ENCODE results near the gene ZNF217.
"Not testable (repeated sequence)": the region's sequence is repeated elsewhere in the genome, so short reads cannot be mapped to it uniquely, and the experiment has no call there.

ZNF217 gene

GRCh38 chr20:53562104-53562764 lies 31.4 kb downstream of the ZNF217 start:
- not testable (repeated sequence) for DNase-seq

GRCh38 chr20:53561505-53561904 lies 32.1 kb downstream of the ZNF217 start:
- no peak for DNase-seq

DNA sequence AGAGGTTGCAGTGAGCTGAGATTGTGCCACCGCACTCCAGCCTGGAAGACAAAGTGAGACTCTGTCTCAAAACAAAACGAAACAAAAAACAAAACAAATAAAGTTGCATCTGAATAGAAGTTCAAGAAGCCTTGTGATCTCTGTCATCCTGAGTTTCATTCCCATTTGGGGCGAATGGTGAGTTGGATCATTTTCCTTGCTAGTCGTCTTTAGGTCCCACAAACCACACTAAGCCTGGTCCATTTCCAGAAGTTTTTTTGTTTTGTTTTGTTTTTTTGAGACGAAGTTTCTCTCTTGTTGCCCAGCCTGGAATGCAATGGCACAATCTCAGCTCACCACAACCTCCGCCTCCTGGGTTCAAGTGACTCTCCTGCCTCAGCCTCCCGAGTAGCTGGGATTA lies 33.8 kb downstream of the ZNF217 start:
- DNase-seq, result no peak

- DNase-seq, result no peak
These were observed 36.5 kb downstream of the ZNF217 start for GRCh38 chr20:53557130-53557529.

DNA sequence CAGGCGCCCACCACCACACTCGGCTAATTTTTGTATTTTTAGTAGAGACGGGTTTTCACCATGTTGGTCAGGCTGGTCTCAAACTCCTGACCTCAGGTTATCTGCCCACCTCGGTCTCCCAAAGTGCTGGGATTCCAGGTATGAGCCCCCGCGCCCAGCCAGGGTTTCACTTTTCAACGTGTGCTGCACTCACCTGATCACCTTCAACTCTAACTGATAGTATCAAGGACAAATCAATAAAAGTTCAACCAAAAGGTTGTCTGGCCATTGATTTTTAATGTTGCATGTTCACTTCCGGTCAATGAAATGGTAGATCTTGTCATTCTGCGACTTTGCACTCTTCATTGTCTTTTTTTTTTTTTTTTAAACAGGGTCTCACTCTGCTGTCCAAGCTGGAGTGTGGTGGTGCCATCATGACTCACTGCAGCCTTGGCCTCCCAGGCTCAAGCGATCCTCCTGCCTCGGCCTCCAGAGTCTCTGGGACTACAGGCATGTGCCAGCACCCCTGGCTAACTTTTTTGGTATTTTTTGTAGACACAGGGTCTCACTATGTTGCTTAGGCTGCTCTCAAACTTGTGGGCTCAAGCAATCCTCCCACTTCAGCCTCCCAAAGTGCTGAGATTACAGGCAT lies 37.3 kb downstream of the ZNF217 start:
- no peak for DNase-seq

- no peak for DNase-seq
These were observed 37.8 kb downstream of the ZNF217 start for GRCh38 chr20:53555816-53556215.

DNA sequence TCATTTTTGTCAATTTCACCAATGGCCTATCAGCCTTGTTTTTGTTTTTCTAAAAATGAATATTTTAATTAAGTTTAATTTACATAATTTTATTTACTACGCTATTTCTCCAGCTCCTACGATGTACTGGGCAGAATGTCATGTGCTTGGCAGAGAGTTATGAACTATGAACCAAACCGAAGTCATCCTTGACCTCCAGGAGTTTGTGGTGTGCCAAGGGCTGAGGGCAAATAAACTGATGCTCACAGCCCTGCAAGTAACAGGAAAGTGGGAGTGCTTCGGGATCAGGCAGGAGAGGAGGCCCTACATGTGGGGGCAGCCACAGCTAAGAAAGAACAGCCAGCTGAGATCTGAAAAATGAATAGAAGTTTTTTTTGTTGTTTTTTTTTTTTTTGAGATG lies 38.6 kb downstream of the ZNF217 start:
- no peak for DNase-seq

DNA sequence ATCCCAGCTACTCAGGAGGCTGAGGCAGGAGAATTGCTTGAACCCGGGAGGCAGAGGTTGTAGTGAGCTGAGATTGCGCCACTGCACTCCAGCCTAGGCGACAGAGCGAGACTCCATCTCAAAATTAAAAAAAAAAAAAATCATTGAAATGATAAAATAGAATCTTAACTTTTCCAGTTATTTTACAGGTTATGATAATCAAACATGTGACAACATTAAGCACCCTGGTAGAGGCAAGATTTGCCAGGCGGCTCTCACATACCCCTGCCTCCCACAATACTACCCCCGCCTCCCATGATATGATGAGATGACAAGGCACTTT lies 41.1 kb downstream of the ZNF217 start:
- not testable (repeated sequence) for DNase-seq

DNA sequence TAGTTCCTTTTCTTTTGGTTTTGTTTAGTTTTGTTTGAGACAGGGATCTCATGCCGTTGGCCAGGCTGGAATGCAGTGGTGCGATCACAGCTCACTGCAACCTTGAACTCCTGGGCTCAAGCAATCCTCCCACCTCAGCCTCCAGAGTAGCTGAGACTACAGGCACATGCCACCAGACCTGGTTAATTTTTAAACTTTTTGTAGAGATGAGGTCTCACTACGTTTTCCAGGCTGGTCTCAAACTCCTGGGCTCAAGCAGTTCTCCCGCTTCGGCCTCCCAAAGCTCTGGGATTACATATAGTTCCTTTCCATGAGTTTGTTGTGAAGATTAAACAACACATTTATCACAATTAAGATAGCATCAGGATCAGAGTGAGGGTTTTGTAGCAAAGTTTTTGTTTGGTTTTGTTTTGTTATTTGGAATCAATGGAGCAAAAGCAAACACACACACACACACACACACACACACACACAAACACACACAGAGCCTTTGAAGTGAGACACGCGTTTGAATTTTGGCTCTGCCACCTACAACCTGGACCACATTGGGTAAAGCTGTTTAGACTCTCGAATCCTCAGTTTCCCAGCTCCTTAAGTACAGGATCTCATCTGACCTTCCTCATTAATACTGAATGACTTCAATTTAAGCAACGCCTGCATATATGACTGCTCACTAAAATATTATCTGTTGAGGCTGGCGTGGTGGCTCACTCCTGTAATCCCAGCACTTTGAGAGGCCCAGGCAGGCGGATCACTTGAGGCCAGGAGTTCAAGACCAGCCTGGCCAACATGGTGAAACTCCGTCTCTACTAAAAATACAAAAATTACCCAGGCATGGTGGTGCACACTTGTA lies 41.7 kb downstream of the ZNF217 start:
- not testable (repeated sequence) for DNase-seq

DNA sequence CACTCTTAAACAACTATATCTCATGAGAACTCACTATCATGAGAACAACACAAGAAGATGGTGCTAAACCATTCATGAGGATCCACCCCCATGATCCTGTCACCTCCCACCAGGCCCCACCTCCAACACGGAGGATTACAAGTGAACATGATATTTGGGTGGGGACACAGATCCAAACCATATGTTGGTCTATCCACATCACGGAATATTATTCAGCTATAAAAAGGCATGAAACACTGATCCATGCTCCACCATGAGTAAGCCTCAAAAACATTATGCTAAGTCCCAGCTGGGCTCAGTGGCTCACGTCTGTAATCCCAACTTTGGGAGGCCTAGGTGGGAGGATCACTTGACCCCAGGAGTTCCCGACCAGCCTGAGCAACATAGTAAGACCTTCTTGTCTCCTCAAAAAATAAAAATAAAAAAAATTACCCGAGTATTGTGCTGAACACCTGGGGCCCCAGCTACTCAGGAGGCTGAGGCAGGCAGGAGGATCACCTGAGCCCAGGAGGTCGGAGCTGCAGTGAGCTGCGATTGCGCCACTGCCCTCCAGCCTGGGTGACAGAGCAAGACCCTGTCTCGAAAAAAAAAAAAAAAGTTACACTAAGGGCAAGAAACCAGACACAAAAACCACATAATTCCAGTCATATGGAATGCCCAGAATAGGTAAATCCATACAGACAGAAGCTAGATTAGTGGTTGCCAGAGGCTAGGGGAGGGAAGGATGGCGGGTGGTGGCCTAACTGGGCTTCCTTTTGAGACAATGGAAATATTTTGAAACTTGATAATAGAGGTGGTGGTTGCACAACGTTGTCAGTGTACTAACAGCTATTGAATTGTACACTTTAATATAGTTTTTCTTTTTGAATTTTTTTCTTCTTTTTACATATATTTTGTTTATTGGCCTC lies 43.1 kb downstream of the ZNF217 start:
- no peak for DNase-seq

DNA sequence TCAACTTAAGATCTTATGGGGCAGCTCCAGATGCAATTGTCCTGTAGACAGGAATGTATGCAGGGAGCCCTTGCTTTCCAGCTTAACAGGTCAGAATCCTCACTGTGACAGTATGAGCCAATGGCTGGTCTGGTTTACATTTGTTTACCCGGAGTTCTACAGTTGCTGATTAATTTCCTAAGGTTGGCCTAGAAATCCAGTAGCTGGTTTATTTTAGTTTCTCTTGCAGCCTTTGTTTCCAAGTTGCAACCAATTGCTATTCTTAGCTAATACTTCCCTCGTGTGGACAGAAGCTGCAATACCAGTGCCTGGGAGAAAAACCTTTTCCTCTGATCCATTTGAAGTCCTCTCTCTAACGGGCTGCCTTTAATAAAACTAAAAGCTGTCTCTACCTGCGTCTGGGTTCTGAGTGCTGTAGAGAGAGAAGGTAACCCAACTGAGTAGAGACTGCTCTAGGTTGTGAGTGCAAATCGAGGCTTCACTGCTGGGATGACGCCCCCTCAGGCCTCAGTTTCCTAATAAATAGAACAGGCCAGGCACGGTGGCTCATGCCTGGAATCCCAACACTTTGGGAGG lies 45.9 kb downstream of the ZNF217 start:
- DNase-seq, result peak; percentile 37 to 71

DNA sequence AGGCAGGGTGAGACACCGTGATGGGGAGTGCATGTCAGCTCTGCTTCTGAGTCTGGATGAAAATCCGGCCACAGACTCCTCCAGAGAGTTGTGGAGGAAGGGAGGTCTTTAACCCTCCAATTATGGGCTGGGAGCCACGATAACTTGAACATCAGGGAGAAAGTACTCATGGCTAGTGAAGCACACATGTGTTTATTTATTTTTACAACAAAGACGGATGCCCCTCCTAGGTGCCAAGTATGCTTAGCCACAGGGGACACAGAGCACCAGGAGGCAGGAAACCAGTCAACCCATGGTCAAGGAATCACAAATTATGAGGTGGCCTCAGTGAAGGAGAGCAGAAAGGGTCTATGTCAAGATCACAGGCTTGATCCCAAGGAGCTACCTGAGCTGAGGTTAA lies 54.1 kb downstream of the ZNF217 start:
- DNase-seq, result no peak

- DNase-seq, result not testable (repeated sequence)
These were observed 57.3 kb downstream of the ZNF217 start for GRCh38 chr20:53536382-53536781.

DNA sequence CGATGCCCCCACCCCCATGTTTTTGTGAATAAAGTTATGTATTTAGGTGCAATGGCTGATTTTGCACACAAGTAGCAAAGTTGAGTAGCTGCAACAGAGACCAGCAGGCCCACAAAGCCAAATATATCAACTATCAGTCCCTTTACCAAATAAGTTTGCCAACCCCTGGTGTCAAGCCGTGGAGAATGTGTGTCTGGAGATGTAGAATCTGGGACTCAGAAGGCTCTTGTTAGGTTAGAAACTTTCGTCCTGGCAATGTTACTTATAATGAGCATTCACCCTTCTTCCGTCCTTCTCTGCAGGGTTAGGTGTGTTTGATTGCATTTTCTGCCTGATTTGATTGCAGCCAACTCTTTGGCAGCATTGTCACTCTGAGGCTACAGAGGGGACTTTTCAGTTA lies 57.8 kb downstream of the ZNF217 start:
- DNase-seq, result no peak

- DNase-seq, result no peak
These were observed 59.6 kb downstream of the ZNF217 start for GRCh38 chr20:53534037-53534436.

GRCh38 chr20:53533500-53533899 lies 60.1 kb downstream of the ZNF217 start:
- DNase-seq, result no peak

DNA sequence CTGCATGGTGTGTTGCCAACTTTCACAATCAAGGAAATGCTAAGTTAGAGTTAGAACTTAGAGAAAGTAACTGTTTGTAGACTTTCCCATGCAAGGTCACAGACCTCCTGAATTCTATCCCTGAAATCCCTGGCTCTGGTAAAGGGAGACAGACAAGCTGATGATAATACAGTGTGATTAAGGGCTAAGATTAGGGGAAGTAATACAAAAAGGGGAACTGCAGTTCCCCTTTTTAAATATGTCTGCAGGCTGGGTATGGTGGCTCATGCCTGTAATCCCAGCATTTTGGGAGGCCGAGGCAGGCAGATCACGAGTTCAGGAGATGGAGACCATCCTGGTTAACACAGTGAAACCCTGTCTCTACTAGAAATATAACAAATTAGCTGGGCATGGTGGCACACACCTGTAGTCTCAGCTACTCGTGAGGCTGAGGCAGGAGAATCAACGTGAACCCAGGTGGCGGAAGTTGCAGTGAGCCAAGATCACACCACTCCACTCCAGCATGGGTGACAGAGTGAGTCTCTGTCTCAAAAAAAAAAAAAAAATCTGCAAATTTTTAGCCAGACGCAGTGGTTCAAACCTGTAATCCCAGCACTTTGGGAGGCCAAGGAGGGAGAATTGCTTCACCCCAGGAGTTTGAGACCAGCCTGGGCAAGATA lies 60.9 kb downstream of the ZNF217 start:
- DNase-seq, result peak; percentile 26 to 32

DNA sequence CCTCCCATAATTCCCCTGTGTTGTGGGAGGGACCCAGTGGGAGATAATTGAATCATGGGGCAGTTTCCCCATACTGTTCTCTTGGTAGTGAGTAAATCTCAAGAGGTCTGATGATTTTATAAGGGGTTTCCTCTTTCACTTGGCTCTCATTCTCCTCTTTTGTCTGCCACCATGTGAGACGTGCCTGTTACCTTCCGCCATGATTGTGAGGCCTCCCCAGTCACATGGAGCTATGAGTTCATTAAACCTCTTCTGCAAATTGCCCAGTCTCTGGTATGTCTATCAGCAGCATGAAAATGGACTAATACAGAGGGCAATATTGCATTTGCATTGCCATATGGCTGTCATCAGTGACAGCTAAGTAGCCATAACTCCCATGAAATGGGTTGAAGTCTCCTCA lies 63.2 kb downstream of the ZNF217 start:
- DNase-seq, result peak in 1 of 2 donors; percentile 11

- DNase-seq, result no peak
These were observed 64.0 kb downstream of the ZNF217 start for GRCh38 chr20:53529658-53530057.

- no peak for DNase-seq
These were observed 66.4 kb downstream of the ZNF217 start for GRCh38 chr20:53527196-53527595.

DNA sequence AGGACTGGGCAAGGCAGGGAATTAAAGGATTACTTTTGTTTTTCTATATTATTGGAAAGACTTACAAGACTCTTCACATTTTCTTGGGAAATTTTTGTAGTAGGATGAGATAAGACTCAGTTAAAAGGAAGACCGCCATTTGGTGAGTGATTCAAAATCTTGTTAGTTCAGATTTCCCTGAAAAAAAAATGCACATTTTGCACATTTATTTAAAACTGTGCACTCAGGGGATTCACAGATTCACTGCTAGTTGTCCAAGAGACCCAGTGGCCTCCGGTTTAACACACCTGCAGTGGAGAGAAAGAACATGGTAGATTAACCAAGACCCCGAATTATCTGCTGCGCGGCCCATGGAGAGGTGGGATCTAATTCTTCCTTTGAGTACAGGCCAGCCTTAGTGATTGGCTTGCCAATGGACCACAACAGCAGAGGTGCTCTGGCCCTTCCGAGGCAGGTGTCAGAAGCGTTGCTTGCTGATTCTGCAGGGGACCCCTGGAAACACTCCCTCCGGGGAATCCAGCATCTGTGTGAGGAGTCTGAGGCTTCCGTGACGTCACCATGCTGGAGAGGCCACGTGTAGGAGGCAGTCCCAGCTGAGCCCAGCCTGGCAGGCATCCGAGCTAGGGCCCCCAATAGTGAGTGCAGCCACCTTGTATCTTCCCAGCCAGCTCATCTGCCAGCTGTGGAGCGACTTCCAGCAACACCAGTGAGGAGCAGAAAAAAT lies 68.9 kb downstream of the ZNF217 start:
- no peak for DNase-seq

Measured in inflammatory macrophage treated with lipopolysaccharide for 1 hour (primary cell).